HL-60 (cell line): ENCODE measurements around the gene TMEM38A.
A peak's percentile ranks its signal among the peaks of the same experiment; 100 is the strongest.

Experiments used
- DNase-seq, 2 experiments: peaks; one replicate each; pipeline ENCODE4 v3.0.0-alpha.2; 2010 to 2020; ENCODE audit warnings: low read depth in 1 of 2, low spot score in 1 of 2
- H3K27ac ChIP-seq: fragments of 250-450 bp; sonication (Bioruptor Pico); replicated peaks from 2 replicates; pipeline ENCODE4 v1.5.1; 2020; ENCODE audit warnings: mild to moderate bottlenecking, moderate library complexity
- H3K27me3 ChIP-seq: fragments of 250-450 bp; sonication (Bioruptor Pico); 2 replicates; pipeline ENCODE4 v1.5.1; 2021; ENCODE audit warnings: mild to moderate bottlenecking, moderate library complexity; ENCODE audit not compliant: insufficient read depth, poor library complexity, severe bottlenecking
- H3K4me3 ChIP-seq: replicated peaks from 2 replicates; pipeline ENCODE4 v1.5.1; 2011; ENCODE audit warnings: mild to moderate bottlenecking, control low read depth, low read length; ENCODE audit not compliant: insufficient read depth
- CTCF ChIP-seq: IDR thresholded peaks from one replicate; pipeline ENCODE4 v1.5.1; 2011; ENCODE audit warnings: low read length, control low read depth, inconsistent platforms; ENCODE audit not compliant: insufficient read depth
- GABPA ChIP-seq: IDR thresholded peaks from 2 replicates; pipeline ENCODE4 v1.6.1; 2012; ENCODE audit warnings: low read depth
- POLR2AphosphoS5 ChIP-seq: IDR thresholded peaks from 2 replicates; pipeline ENCODE4 v1.6.1; 2012; ENCODE audit warnings: low read depth
- SPI1 ChIP-seq: IDR thresholded peaks from 2 replicates; pipeline ENCODE4 v1.6.1; 2012; ENCODE audit warnings: low read depth, mild to moderate bottlenecking, borderline replicate concordance
- long read RNA-seq: library from polyadenylated mRNA; unstranded; transcript quantifications from one replicate; pipeline ENCODE4 v2.0.0, GENCODE V29; 2020
- TF ChIP-seq, protein P1 (sequence below): IDR thresholded peaks from 2 replicates; pipeline ENCODE4 v1.6.1; 2012; ENCODE audit warnings: low read depth; ENCODE audit not compliant: insufficient replicate concordance

Gene TMEM38A
- long read RNA-seq, transcript TMEM38A-201 (6 exons, 2,649 nt): major isoform, 19 of 19 reads
- long read RNA-seq, partial matches to known transcripts: 0 of 19 reads
- long read RNA-seq, other reads (novel, unspliced or antisense): 0 of 19 reads

DNA sequence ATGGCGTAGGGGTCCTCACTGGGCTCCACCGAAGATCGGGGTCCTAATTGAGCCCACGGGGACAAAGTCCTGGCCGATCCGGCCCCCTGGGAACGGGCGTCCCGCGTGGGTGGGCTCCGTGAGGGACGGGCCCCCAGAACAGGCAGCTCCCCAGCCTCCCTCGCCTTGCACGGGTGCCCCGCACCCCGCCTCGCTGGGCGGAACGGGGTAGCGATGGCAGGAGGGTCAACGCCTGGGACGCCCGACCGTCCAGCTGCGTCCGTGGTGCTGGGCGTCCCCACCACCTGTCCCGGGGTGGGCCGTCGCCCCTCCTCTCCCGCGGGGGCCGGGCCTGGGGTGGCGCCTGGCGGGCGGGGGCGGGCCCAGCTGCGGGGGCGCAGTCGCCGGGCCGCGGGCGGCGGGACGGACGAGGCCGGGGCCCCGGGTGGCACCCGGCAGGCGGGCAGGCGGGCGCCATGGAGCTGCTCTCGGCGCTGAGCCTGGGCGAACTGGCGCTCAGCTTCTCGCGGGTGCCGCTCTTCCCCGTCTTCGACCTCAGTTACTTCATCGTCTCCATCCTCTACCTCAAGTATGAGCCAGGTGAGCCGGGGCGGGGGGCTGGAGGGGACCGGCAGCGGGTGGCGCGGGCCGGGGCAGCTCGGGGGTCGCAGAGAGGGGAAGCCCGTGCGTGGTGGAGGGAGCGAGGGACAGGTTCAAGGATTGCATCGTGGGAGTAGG, at the start of gene TMEM38A:
Gene TMEM38A, plus strand, starts transcription at position 377 of the 717 bp plus-strand sequence. Its CDS starts 79 bp downstream, at position 456.
- no peaks in the 10 kb centered on the region for H3K27me3 ChIP-seq
- peak within 1 kb of the TSS; percentile 87 for H3K27ac ChIP-seq
- DNase-seq: peak in 1 of 2 experiments; percentile 52
- H3K4me3 ChIP-seq: peak within 1 kb of the TSS; percentile 92
- no peak for TF ChIP-seq CTCF
- TF ChIP-seq GABPA: no peak

DNA sequence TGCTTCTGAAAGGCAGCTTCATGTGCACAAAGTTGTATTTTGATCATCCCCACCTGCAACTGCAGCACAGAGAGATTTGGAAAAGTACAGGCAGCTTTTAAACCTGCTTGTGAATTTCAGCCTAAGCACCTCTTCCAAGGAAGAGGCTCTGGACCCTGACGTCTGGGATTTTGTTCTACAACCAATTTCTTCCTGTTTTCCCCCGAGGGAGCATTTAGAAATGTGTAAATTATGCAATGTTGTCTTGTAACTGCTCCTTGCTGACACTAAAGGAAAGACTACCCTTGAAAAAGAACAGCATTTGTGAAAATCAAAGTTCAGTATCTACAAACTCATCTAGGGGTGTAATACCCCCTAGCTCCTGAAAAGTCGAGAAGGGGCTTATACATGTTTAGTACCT, 48.3 kb upstream of the TMEM38A start:
- Histone ChIP-seq H3K27me3 (no peaks in the 10 kb centered on the region), H3K4me3 (no peak overlapping the region), H3K27ac (0 out of 2 replicates have a peak overlapping the region, but pooled peaks have one; percentile 22)
- TF ChIP-seq GABPA (no peak), SPI1 (no peak), CTCF (no peak), POLR2AphosphoS5 (no peak)
- TF ChIP-seq, protein P1, sequence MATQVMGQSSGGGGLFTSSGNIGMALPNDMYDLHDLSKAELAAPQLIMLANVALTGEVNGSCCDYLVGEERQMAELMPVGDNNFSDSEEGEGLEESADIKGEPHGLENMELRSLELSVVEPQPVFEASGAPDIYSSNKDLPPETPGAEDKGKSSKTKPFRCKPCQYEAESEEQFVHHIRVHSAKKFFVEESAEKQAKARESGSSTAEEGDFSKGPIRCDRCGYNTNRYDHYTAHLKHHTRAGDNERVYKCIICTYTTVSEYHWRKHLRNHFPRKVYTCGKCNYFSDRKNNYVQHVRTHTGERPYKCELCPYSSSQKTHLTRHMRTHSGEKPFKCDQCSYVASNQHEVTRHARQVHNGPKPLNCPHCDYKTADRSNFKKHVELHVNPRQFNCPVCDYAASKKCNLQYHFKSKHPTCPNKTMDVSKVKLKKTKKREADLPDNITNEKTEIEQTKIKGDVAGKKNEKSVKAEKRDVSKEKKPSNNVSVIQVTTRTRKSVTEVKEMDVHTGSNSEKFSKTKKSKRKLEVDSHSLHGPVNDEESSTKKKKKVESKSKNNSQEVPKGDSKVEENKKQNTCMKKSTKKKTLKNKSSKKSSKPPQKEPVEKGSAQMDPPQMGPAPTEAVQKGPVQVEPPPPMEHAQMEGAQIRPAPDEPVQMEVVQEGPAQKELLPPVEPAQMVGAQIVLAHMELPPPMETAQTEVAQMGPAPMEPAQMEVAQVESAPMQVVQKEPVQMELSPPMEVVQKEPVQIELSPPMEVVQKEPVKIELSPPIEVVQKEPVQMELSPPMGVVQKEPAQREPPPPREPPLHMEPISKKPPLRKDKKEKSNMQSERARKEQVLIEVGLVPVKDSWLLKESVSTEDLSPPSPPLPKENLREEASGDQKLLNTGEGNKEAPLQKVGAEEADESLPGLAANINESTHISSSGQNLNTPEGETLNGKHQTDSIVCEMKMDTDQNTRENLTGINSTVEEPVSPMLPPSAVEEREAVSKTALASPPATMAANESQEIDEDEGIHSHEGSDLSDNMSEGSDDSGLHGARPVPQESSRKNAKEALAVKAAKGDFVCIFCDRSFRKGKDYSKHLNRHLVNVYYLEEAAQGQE: no peak
- peak in 1 of 2 experiments; percentile 33 for DNase-seq

GRCh38 chr19:16613841-16614240, 47.1 kb upstream of the TMEM38A start:
- Histone ChIP-seq H3K4me3 (no peak overlapping the region), H3K27ac (no peak overlapping the region), H3K27me3 (no peaks in the 10 kb centered on the region)
- TF ChIP-seq GABPA (no peak), SPI1 (no peak; the same call in 1 of the 2 replicates), CTCF (no peak), POLR2AphosphoS5 (no peak)
- TF ChIP-seq, protein P1: no peak
- no peak for DNase-seq
